Lung microvascular endothelial cell (primary cell): ENCODE results near the gene OR10A4. TPM values are rescaled to one million over a fixed set of nuclear protein-coding genes. Genes with fewer than 3 reads are reported as not detected.
"Not testable (repeated sequence)": the region's sequence is repeated elsewhere in the genome, so short reads cannot be mapped to it uniquely, and the experiment has no call there.

ENCODE experiments used
- DNase-seq, 2 donors: peaks; one replicate each; pipeline versions ENCODE4 v3.0.0 to v3.0.0-alpha.2; 2010; ENCODE audit warnings: low read depth in 2 of 2
- total RNA-seq: library from RNA; depleted of rRNA; stranded (reverse); fragments of >200 nt; gene quantifications from 2 replicates; pipeline ENCODE4 v1.2.1, GENCODE V29; 2014

OR10A4 gene
- total RNA-seq, result not detected in 2 replicates

GRCh38 chr11:6876325-6876724, at the start of gene OR10A4:
Gene OR10A4, plus strand, starts transcription at chr11:6876625. Its CDS starts 23 bp downstream, at chr11:6876648.
- no peak for DNase-seq

DNA sequence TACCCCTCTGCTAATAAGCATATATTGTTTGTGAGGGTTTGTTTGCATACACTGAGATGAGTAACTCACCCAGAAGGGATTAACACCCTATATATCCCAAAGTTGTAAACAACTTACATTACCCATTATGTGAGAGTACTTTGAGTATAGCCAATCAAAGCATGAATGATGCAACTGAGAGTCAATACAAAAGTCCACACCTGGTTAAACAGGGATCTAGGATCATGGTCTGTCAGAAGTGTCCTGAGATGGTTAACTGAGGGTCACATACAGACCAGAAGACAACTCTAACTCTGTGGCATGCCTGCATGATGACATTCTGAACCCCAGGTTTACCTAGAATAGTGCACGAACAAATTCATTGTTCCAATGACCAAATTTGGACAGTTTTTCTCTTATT, 48.3 kb upstream of the OR10A4 start:
- DNase-seq, result no peak

DNA sequence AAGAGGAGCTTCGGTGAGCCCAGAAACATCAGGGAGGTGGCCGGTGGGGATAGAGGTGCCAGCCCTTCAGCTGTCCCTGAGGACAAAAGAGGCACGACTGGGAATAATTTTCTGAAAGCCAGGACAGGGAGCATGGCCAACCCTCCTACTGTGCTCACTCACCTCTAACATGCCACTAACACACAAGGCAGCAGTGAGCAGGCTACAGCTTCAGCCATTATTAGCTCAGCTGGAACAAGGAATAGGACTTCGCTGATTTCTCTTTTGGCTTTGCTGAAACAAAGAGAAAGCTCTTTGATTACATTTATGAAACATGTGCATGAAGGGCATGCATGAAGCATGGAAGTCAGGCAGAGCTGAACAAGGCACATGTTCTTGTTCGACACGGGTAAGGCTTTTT, 43.1 kb upstream of the OR10A4 start:
- DNase-seq, result no peak

GRCh38 chr11:6834021-6834420, 42.4 kb upstream of the OR10A4 start:
- no peak for DNase-seq

- DNase-seq, result no peak
These were observed 34.7 kb upstream of the OR10A4 start for GRCh38 chr11:6841694-6842093.

DNA sequence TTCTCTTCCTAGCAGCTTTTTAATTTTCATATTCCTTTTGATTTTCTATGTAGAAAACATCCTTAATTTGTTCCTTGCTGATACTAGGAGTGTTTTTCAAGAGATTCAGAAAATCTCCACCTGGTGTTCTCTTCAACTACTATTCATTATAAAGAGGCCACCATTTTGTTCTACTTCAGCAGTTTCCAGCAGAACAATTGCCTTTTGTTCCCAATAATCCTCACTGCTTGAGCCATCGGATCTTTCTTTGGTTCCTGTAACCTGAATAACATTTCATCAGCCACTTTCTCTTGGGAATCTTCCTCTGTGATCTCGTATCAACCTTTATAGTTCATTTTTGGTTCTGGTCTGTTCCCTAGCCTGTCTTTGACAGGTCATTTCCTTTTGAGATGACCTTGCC, 32.8 kb upstream of the OR10A4 start:
- DNase-seq, result no peak

DNA sequence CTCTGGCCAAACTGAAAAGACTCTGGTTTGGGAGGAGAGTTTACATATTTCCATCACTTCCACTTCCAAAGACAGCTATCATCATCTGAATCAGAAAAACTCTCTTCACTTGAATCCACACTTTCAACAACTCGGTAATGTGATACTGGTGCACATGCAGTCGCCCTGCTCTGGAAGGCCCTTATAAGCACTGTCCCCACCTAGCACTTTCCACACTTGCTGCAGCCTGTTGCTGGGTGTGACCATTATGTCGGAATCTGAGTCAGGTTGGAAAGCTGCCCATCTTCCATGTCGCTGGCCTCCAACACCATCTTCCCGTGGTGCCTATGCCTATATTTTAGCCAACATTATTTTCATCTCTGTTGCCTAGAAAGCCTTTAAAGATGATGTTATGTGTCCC, 32.1 kb upstream of the OR10A4 start:
- DNase-seq, result no peak

DNA sequence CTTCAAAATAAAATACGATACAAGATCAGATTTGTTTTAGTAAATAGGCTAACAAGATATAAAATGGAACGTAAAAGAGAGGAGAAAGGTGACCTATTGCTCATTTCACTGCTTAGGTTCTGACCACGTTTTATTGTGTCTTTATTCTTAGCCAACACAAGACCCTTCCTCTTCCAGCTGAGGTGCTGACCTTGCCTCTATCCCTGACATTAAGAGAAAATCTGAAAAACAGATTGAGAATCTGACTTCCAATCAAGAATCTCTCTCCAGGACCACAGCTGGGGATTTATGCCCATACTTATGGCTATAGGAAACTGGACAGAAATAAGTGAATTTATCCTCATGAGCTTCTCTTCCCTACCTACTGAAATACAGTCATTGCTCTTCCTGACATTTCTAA, 31.0 kb upstream of the OR10A4 start, which contains the start of gene OR10A5:
TSS of gene OR10A5 (plus strand) at position 301 of the 400 bp plus-strand sequence. CDS start at position 301, 0 bp downstream.
- no peak for DNase-seq

GRCh38 chr11:6850526-6850925, 25.9 kb upstream of the OR10A4 start:
- DNase-seq, result peak in 1 of 2 donors; percentile 9

DNA sequence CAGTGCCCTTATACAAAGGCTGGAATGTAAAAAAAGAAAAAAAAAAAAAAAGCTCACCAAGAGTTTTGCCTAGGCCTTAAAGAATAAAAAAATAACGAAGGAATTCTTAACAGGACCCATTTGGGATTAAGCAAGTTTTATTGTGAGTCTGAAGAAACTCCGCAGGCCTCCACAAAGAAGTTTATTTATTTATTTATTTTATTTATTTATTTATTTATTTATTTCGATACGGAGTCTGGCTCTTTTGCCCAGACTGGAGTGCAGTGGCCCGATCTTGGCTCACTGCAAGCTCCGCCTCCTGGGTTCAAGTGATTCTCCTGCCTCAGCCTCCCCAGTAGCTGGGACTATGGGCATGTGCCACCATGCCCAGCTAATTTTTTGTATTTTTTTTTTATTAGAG, 21.6 kb upstream of the OR10A4 start:
- DNase-seq, result not testable (repeated sequence)

DNA sequence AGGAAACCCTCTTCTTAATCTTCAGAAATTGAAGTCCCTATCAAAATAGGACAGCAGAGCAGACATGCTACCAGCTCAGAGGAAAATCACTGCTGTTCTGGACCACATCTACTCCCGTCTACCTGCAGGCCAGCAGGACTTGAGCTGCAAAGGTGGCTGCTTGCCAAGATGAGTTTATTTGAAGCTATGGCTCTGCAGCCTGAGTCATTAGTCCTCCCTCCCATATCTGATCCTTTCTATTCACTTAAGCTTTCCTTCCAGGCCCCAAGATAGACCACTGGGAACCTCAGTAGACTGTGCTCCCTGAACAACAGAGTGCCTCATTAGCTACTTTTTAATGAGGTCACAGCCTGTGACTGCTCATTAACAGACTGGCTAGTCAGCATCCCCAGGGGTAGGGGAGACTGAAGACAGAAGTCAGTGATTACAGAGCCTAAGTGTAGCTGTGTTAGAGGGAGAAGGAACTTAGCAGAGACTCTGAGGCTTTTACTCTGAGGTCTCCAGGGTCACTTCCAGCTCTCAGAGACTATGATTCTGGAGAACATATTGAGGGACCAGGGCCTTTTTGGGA, 20.4 kb upstream of the OR10A4 start:
- peak in 1 of 2 donors; percentile 61 for DNase-seq

GRCh38 chr11:6856871-6857270, 19.6 kb upstream of the OR10A4 start:
- peak in 1 of 2 donors; percentile 38 for DNase-seq

- DNase-seq, result no peak
These were observed 13.5 kb upstream of the OR10A4 start, which contains the start of gene OR10A2 for GRCh38 chr11:6862961-6863360. Gene OR10A2, plus strand, starts transcription at chr11:6863057. Its CDS starts 6,698 bp downstream, at chr11:6869755.

DNA sequence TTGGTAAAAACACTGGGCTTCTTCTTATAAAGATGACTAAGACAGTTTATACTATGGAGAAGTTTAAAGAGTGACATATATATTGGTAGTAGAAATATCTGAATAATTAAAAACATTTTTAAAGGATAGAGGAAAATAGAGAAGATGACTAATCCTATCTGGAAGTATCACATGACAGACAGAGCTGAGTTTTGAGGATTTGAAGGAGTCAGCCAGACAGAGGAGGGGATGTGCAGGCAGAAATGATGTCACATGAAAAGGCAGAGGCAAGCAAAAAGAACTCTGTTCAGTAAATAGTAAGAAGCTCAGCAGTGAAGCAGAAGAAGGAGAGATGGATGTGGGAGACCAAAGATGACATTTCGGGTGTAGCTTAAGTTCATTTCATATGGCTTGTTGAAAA, 12.0 kb upstream of the OR10A4 start:
- DNase-seq, result peak in 1 of 2 donors; percentile 20

GRCh38 chr11:6871278-6871677, 5.1 kb upstream of the OR10A4 start:
- DNase-seq, result no peak

- no peak for DNase-seq
These were observed 664 bp upstream of the OR10A4 start for GRCh38 chr11:6875761-6876160.

DNA sequence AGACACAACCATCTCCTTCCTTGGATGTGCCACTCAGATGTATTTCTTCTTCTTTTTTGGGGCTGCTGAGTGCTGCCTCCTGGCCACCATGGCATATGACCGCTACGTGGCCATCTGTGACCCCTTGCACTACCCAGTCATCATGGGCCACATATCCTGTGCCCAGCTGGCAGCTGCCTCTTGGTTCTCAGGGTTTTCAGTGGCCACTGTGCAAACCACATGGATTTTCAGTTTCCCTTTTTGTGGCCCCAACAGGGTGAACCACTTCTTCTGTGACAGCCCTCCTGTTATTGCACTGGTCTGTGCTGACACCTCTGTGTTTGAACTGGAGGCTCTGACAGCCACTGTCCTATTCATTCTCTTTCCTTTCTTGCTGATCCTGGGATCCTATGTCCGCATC, 489 bp downstream of the OR10A4 start:
- no peak for DNase-seq

- DNase-seq, result no peak
These were observed 6.3 kb downstream of the OR10A4 start for GRCh38 chr11:6882751-6883150.

DNA sequence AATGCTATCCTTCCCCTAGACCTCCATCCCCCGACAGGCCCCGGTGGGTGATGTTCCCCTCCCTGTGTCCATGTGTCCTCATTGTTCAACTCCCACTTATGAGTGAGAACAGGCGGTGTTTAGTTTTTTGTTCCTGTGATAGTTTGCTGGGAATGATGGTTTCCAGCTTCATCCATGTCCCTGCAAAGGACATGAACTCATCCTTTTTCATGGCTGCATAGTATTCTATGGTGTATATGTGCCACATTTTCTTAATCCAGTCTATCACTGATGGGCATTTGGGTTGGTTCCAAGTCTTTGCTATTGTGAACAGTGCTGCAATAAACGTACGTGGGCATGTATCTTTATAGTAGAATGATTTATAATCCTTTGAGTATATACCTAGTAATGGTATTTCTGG, 11.3 kb downstream of the OR10A4 start:
- not testable (repeated sequence) for DNase-seq

DNA sequence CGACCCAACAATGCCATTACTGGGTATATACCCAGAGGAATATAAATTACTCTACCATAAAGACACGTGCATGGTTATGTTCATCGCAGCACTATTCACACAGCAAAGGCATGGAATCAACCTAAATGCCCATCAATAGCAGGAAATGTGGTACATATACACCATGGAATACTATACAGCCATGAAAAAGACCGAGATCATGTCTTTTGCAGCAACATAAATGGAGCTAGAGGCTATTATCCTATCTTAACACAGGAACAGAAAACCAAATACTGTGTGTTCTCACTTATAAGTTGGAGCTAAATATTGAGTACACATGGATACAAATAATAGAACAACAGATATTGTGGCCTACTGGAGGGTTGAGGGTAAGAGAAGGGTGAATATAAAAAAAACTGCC, 12.4 kb downstream of the OR10A4 start:
- no peak for DNase-seq

- no peak for DNase-seq
These were observed 13.4 kb downstream of the OR10A4 start for GRCh38 chr11:6889835-6890234.

DNA sequence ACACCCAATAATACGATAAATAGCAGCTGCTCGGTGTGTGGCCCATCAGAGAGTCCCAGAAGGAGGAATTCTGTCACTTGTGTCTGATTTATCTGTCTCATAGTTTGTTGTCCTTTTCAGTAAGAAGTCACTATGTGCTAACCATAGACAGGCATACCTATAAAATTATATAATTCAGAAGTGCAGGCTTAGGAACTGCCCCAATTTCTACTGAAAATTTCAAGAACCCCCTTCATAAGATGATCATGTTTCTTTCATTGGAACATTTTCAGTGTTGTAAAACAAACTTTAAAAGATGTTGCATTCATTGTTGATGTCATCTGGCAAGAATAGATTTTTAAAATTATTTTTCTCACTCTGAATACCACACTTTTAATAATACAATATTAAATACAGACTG, 16.0 kb downstream of the OR10A4 start, which contains the start of gene OR2D2:
TSS of gene OR2D2 (minus strand) at position 101 of the 400 bp plus-strand sequence. CDS start at position 101, 0 bp downstream.
- no peak for DNase-seq

- no peak for DNase-seq
These were observed 17.7 kb downstream of the OR10A4 start for GRCh38 chr11:6894097-6894496.

DNA sequence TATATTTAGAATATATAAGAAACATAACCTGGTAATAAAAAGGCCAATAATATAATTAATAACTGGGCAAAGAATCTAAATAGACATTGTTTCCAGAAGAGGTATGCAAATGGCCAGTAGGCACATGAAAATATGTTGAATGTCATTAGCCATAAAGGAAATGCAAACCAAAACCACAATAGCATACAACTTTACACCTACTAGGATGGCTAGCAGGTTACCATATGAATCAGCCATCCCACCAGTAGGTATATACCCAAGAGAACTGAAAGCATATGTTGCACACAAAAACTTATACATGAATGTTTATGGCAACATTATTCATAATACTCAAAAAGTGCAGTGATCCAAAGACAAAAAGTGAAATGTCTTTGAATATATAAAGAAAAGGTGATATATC, 18.6 kb downstream of the OR10A4 start:
- DNase-seq, result no peak
